Muscle of leg (tissue), 11 donors: ENCODE results near the gene CMSS1. TPM values are rescaled to one million over a fixed set of nuclear protein-coding genes. Genes with fewer than 3 reads are reported as not detected.
"Not testable (repeated sequence)": the region's sequence is repeated elsewhere in the genome, so short reads cannot be mapped to it uniquely, and the experiment has no call there.

Experiments used
- DNase-seq: peaks from one replicate; pipeline ENCODE4 v3.0.0; 2013
- H3K27ac ChIP-seq: one replicate; pipeline ENCODE4 v1.5.1; 2013; ENCODE audit warnings: mild to moderate bottlenecking, low read length, control low read depth
- H3K27me3 ChIP-seq: one replicate; pipeline ENCODE4 v1.6.1; 2013; ENCODE audit warnings: low read length; ENCODE audit not compliant: control insufficient read depth, insufficient read depth
- H3K36me3 ChIP-seq: one replicate; pipeline ENCODE4 v1.6.1; 2013; ENCODE audit warnings: low read length; ENCODE audit not compliant: control insufficient read depth, insufficient read depth
- H3K4me1 ChIP-seq: one replicate; pipeline ENCODE4 v1.6.1; 2013; ENCODE audit warnings: low read length; ENCODE audit not compliant: control insufficient read depth, insufficient read depth
- H3K4me3 ChIP-seq: one replicate; pipeline ENCODE4 v1.5.1; 2013; ENCODE audit warnings: low read length, control low read depth
- H3K9me3 ChIP-seq: replicated peaks from 2 replicates; pipeline ENCODE4 v1.6.1; 2013; ENCODE audit warnings: low read depth, low read length; ENCODE audit not compliant: control insufficient read depth
- WGBS: methylation state at CpG from one replicate; pipeline ENCODE4 v1.1.5; 2013; ENCODE audit warnings: missing lambda C conversion rate; ENCODE audit not compliant: insufficient coverage; 5-methylcytosine and 5-hydroxymethylcytosine counted together
- polyA plus RNA-seq, 8 donors: library from polyadenylated mRNA; unstranded; fragments of 120-200 nt; gene quantifications; one replicate each; pipeline versions ENCODE4 v1.2.1 to v1.2.3, GENCODE V29; 2013; ENCODE audit warnings: inconsistent platforms in 1 of 8, low replicate concordance in 1 of 8; ENCODE audit not compliant: insufficient read length in 8 of 8, insufficient read depth in 1 of 8
- total RNA-seq: library from RNA; stranded (reverse); fragments of 120-200 nt; gene quantifications from one replicate; pipeline ENCODE4 v1.2.4, GENCODE V29; 2013

The CMSS1 gene
- total and polyA plus RNA-seq, 9 donors = 23.8 to 35.0 (median 29.0) TPM

- Histone ChIP-seq H3K4me3 (no peak overlapping the region), H3K9me3 (no peaks in the 10 kb centered on the region), H3K36me3 (no peaks in the 10 kb centered on the region), H3K4me1 (peaks cover 21% of the 10 kb centered on the region), H3K27ac (no peak overlapping the region), H3K27me3 (no peaks in the 10 kb centered on the region)
- DNase-seq = peak; percentile 62
These were observed 226.7 kb downstream of the CMSS1 start for GRCh38 chr3:100044369-100044768.

- DNase-seq = peak; percentile 97
- Histone ChIP-seq H3K4me3 (no peak overlapping the region), H3K27me3 (no peaks in the 10 kb centered on the region), H3K9me3 (no peaks in the 10 kb centered on the region), H3K27ac (peak overlapping the region; percentile 83), H3K36me3 (no peaks in the 10 kb centered on the region), H3K4me1 (peaks cover 18% of the 10 kb centered on the region)
- 33% methylated on average over 2 of the region's 3 CpGs for WGBS
These were observed 228.0 kb downstream of the CMSS1 start for GRCh38 chr3:100045696-100046095.

- no peaks in the 10 kb centered on the region for H3K9me3 ChIP-seq
- no peaks in the 10 kb centered on the region for H3K27me3 ChIP-seq
- H3K4me1 ChIP-seq = peaks cover 14% of the 10 kb centered on the region
- no peak overlapping the region for H3K4me3 ChIP-seq
- H3K27ac ChIP-seq = peak overlapping the region; percentile 83
- no peaks in the 10 kb centered on the region for H3K36me3 ChIP-seq
- WGBS = no CpG with 5 or more reads among the region's 2 CpGs
- no peak for DNase-seq
These were observed 229.3 kb downstream of the CMSS1 start for GRCh38 chr3:100046986-100047385.

- H3K9me3 ChIP-seq = no peaks in the 10 kb centered on the region
- DNase-seq = no peak
- no peak overlapping the region for H3K4me3 ChIP-seq
- WGBS = 70% methylated on average over 2 of the region's 6 CpGs
- no peaks in the 10 kb centered on the region for H3K27me3 ChIP-seq
- peak overlapping the region; percentile 31 for H3K27ac ChIP-seq
- no peaks in the 10 kb centered on the region for H3K36me3 ChIP-seq
- H3K4me1 ChIP-seq = peaks cover 14% of the 10 kb centered on the region
These were observed 229.9 kb downstream of the CMSS1 start for GRCh38 chr3:100047455-100048141.

- no peak overlapping the region for H3K27ac ChIP-seq
- H3K4me3 ChIP-seq = no peak overlapping the region
- no peaks in the 10 kb centered on the region for H3K27me3 ChIP-seq
- 60% methylated on average over 1 of the region's 3 CpGs for WGBS
- H3K36me3 ChIP-seq = no peaks in the 10 kb centered on the region
- no peak for DNase-seq
- no peaks in the 10 kb centered on the region for H3K9me3 ChIP-seq
- peaks cover 14% of the 10 kb centered on the region for H3K4me1 ChIP-seq
These were observed 230.6 kb downstream of the CMSS1 start for GRCh38 chr3:100048248-100048647.

GRCh38 chr3:100051513-100051912 is 233.9 kb downstream of the CMSS1 start:
- WGBS = no CpG with 5 or more reads among the region's 3 CpGs
- H3K27me3 ChIP-seq = not testable (repeated sequence)

GRCh38 chr3:100053951-100054620 is 236.4 kb downstream of the CMSS1 start:
- H3K9me3 ChIP-seq = no peaks in the 10 kb centered on the region
- no peak overlapping the region for H3K4me3 ChIP-seq
- no peak overlapping the region for H3K27ac ChIP-seq
- no peaks in the 10 kb centered on the region for H3K36me3 ChIP-seq
- peak; percentile 41 for DNase-seq
- 92% methylated on average over 2 of the region's 6 CpGs for WGBS
- H3K27me3 ChIP-seq = no peaks in the 10 kb centered on the region
- no peaks in the 10 kb centered on the region for H3K4me1 ChIP-seq

More at GRCh38 chr3:100051513-100051912, 233.9 kb downstream of the CMSS1 start:
- not testable (repeated sequence) for H3K36me3 ChIP-seq, H3K9me3 ChIP-seq, H3K27ac ChIP-seq, DNase-seq, H3K4me1 ChIP-seq, H3K4me3 ChIP-seq

- Histone ChIP-seq H3K27ac (no peak overlapping the region), H3K27me3 (no peaks in the 10 kb centered on the region), H3K9me3 (no peaks in the 10 kb centered on the region), H3K36me3 (no peaks in the 10 kb centered on the region), H3K4me3 (no peak overlapping the region), H3K4me1 (no peaks in the 10 kb centered on the region)
- 96% methylated on average over 3 of the region's 8 CpGs for WGBS
- no peak for DNase-seq
These were observed 240.3 kb downstream of the CMSS1 start for GRCh38 chr3:100057716-100058575.

- Histone ChIP-seq H3K9me3 (no peaks in the 10 kb centered on the region), H3K4me1 (no peaks in the 10 kb centered on the region), H3K27me3 (no peaks in the 10 kb centered on the region), H3K36me3 (no peaks in the 10 kb centered on the region), H3K27ac (no peak overlapping the region), H3K4me3 (no peak overlapping the region)
- 80% methylated on average over 1 of the region's 3 CpGs for WGBS
- DNase-seq = no peak
These were observed 241.8 kb downstream of the CMSS1 start for GRCh38 chr3:100059472-100059871.
